ENCODE data around the gene LARGE2. TPM values are rescaled to one million over a fixed set of nuclear protein-coding genes. Genes with fewer than 3 reads are reported as not detected.

The LARGE2 gene
- total and polyA plus RNA-seq, 4 donors = 0.19 to 2.0 (median 0.66) TPM

- Histone ChIP-seq H3K27ac (ENCODE audit: low read depth, low read length) (no peak overlapping the region), H3K27me3 (ENCODE audit: control insufficient read depth, insufficient read depth, low read length) (peaks cover 16% of the 10 kb centered on the region), H3K9me3 (ENCODE audit: control insufficient read depth, insufficient read depth, low read length) (no peaks in the 10 kb centered on the region), H3K36me3 (ENCODE audit: control insufficient read depth, insufficient read depth, low read length) (peaks cover 47% of the 10 kb centered on the region), H3K4me1 (ENCODE audit: control insufficient read depth, insufficient read depth, low read length) (peaks cover 26% of the 10 kb centered on the region), H3K4me3 (ENCODE audit: low read depth, low read length) (no peak overlapping the region)
- 94% methylated on average over 24 of the region's 27 CpGs for WGBS (ENCODE audit: insufficient coverage)
- no peak for DNase-seq (ENCODE audit: low read depth in 4 of 6, low spot score in 6 of 6)
These were observed 5.4 kb downstream of the LARGE2 start for GRCh38 chr11:45927684-45928413.

- no peak overlapping the region for H3K27ac ChIP-seq (ENCODE audit: low read depth, low read length)
- no peak overlapping the region for H3K4me3 ChIP-seq (ENCODE audit: low read depth, low read length)
- no peak for DNase-seq (ENCODE audit: low read depth in 4 of 6, low spot score in 6 of 6)
- 91% methylated on average over 11 of the region's 13 CpGs for whole genome bisulfite sequencing (ENCODE audit: insufficient coverage)
- peaks cover 28% of the 10 kb centered on the region for H3K4me1 ChIP-seq (ENCODE audit: control insufficient read depth, insufficient read depth, low read length)
- H3K27me3 ChIP-seq (ENCODE audit: control insufficient read depth, insufficient read depth, low read length) = peaks cover 10% of the 10 kb centered on the region
- peaks cover 47% of the 10 kb centered on the region for H3K36me3 ChIP-seq (ENCODE audit: control insufficient read depth, insufficient read depth, low read length)
- no peaks in the 10 kb centered on the region for H3K9me3 ChIP-seq (ENCODE audit: control insufficient read depth, insufficient read depth, low read length)
These were observed 6.2 kb downstream of the LARGE2 start for GRCh38 chr11:45928535-45929215.

GRCh38 chr11:45929486-45930030 is 7.1 kb downstream of the LARGE2 start:
- WGBS (ENCODE audit: insufficient coverage) = 88% methylated on average over 5 of the region's 10 CpGs

GRCh38 chr11:45930031-45930794 is 7.8 kb downstream of the LARGE2 start:
- no peaks in the 10 kb centered on the region for H3K9me3 ChIP-seq (ENCODE audit: control insufficient read depth, insufficient read depth, low read length)
- no peak overlapping the region for H3K4me3 ChIP-seq (ENCODE audit: low read depth, low read length)
- peaks cover 63% of the 10 kb centered on the region for H3K36me3 ChIP-seq (ENCODE audit: control insufficient read depth, insufficient read depth, low read length)
- H3K27ac ChIP-seq (ENCODE audit: low read depth, low read length) = no peak overlapping the region
- no peaks in the 10 kb centered on the region for H3K27me3 ChIP-seq (ENCODE audit: control insufficient read depth, insufficient read depth, low read length)
- peaks cover 34% of the 10 kb centered on the region for H3K4me1 ChIP-seq (ENCODE audit: control insufficient read depth, insufficient read depth, low read length)
- 65% methylated on average over 13 of the region's 14 CpGs for WGBS (ENCODE audit: insufficient coverage)
- peak in 1 of 6 donors; percentile 46 for DNase-seq (ENCODE audit: low read depth in 4 of 6, low spot score in 6 of 6)

More at GRCh38 chr11:45929486-45930030, 7.1 kb downstream of the LARGE2 start:
- H3K27me3 ChIP-seq (ENCODE audit: control insufficient read depth, insufficient read depth, low read length) = peaks cover 2% of the 10 kb centered on the region
- H3K4me3 ChIP-seq (ENCODE audit: low read depth, low read length) = no peak overlapping the region
- H3K36me3 ChIP-seq (ENCODE audit: control insufficient read depth, insufficient read depth, low read length) = peaks cover 56% of the 10 kb centered on the region
- DNase-seq (ENCODE audit: low read depth in 4 of 6, low spot score in 6 of 6) = no peak
- no peaks in the 10 kb centered on the region for H3K9me3 ChIP-seq (ENCODE audit: control insufficient read depth, insufficient read depth, low read length)
- peaks cover 34% of the 10 kb centered on the region for H3K4me1 ChIP-seq (ENCODE audit: control insufficient read depth, insufficient read depth, low read length)
- H3K27ac ChIP-seq (ENCODE audit: low read depth, low read length) = no peak overlapping the region

- H3K4me3 ChIP-seq (ENCODE audit: low read depth, low read length) = no peak overlapping the region
- no peak overlapping the region for H3K27ac ChIP-seq (ENCODE audit: low read depth, low read length)
- no peaks in the 10 kb centered on the region for H3K9me3 ChIP-seq (ENCODE audit: control insufficient read depth, insufficient read depth, low read length)
- peaks cover 70% of the 10 kb centered on the region for H3K36me3 ChIP-seq (ENCODE audit: control insufficient read depth, insufficient read depth, low read length)
- no peak for DNase-seq (ENCODE audit: low read depth in 4 of 6, low spot score in 6 of 6)
- no peaks in the 10 kb centered on the region for H3K27me3 ChIP-seq (ENCODE audit: control insufficient read depth, insufficient read depth, low read length)
- 85% methylated on average over 7 of the region's 8 CpGs for WGBS (ENCODE audit: insufficient coverage)
- peaks cover 34% of the 10 kb centered on the region for H3K4me1 ChIP-seq (ENCODE audit: control insufficient read depth, insufficient read depth, low read length)
These were observed 8.6 kb downstream of the LARGE2 start for GRCh38 chr11:45930951-45931570.

GRCh38 chr11:45931739-45932138 is 9.3 kb downstream of the LARGE2 start:
- WGBS (ENCODE audit: insufficient coverage) = 85% methylated on average over 10 of the region's 10 CpGs
- Histone ChIP-seq H3K4me1 (ENCODE audit: control insufficient read depth, insufficient read depth, low read length) (peaks cover 34% of the 10 kb centered on the region), H3K4me3 (ENCODE audit: low read depth, low read length) (no peak overlapping the region), H3K27me3 (ENCODE audit: control insufficient read depth, insufficient read depth, low read length) (no peaks in the 10 kb centered on the region), H3K36me3 (ENCODE audit: control insufficient read depth, insufficient read depth, low read length) (peaks cover 65% of the 10 kb centered on the region), H3K9me3 (ENCODE audit: control insufficient read depth, insufficient read depth, low read length) (no peaks in the 10 kb centered on the region), H3K27ac (ENCODE audit: low read depth, low read length) (no peak overlapping the region)
- no peak for DNase-seq (ENCODE audit: low read depth in 4 of 6, low spot score in 6 of 6)

GRCh38 chr11:45932217-45932616 is 9.8 kb downstream of the LARGE2 start:
- no peak overlapping the region for H3K4me3 ChIP-seq (ENCODE audit: low read depth, low read length)
- H3K4me1 ChIP-seq (ENCODE audit: control insufficient read depth, insufficient read depth, low read length) = peaks cover 34% of the 10 kb centered on the region
- H3K27ac ChIP-seq (ENCODE audit: low read depth, low read length) = no peak overlapping the region
- WGBS (ENCODE audit: insufficient coverage) = 93% methylated on average over 6 of the region's 8 CpGs
- H3K27me3 ChIP-seq (ENCODE audit: control insufficient read depth, insufficient read depth, low read length) = no peaks in the 10 kb centered on the region
- H3K9me3 ChIP-seq (ENCODE audit: control insufficient read depth, insufficient read depth, low read length) = no peaks in the 10 kb centered on the region
- peaks cover 62% of the 10 kb centered on the region for H3K36me3 ChIP-seq (ENCODE audit: control insufficient read depth, insufficient read depth, low read length)
- DNase-seq (ENCODE audit: low read depth in 4 of 6, low spot score in 6 of 6) = no peak

GRCh38 chr11:45933131-45933831 is 10.8 kb downstream of the LARGE2 start:
- 71% methylated on average over 10 of the region's 15 CpGs for WGBS (ENCODE audit: insufficient coverage)
- DNase-seq (ENCODE audit: low read depth in 4 of 6, low spot score in 6 of 6) = peak in 1 of 6 donors; percentile 87
- no peak overlapping the region for H3K27ac ChIP-seq (ENCODE audit: low read depth, low read length)
- H3K4me3 ChIP-seq (ENCODE audit: low read depth, low read length) = no peak overlapping the region
- H3K4me1 ChIP-seq (ENCODE audit: control insufficient read depth, insufficient read depth, low read length) = peaks cover 34% of the 10 kb centered on the region
- peaks cover 58% of the 10 kb centered on the region for H3K36me3 ChIP-seq (ENCODE audit: control insufficient read depth, insufficient read depth, low read length)
- H3K9me3 ChIP-seq (ENCODE audit: control insufficient read depth, insufficient read depth, low read length) = no peaks in the 10 kb centered on the region
- no peaks in the 10 kb centered on the region for H3K27me3 ChIP-seq (ENCODE audit: control insufficient read depth, insufficient read depth, low read length)
